Activated CD4-positive, CD25-positive, alpha-beta regulatory T cell treated with anti-CD3 and anti-CD28 coated beads, Interleukin-2, amount 50 U/mL, for 24 hours (primary cell): ENCODE data around the gene C16orf87.
"Not testable (repeated sequence)": the region's sequence is repeated elsewhere in the genome, so short reads cannot be mapped to it uniquely, and the experiment has no call there.

Source experiments
- ATAC-seq, 2 donors: fragments of 150-1000 bp; cut with Tn5 transposase; one replicate each; pipeline ENCODE4 v1.10.0; 2021; ENCODE audit warnings: mild to moderate bottlenecking in 1 of 2, moderate library complexity in 1 of 2

C16orf87 gene

DNA sequence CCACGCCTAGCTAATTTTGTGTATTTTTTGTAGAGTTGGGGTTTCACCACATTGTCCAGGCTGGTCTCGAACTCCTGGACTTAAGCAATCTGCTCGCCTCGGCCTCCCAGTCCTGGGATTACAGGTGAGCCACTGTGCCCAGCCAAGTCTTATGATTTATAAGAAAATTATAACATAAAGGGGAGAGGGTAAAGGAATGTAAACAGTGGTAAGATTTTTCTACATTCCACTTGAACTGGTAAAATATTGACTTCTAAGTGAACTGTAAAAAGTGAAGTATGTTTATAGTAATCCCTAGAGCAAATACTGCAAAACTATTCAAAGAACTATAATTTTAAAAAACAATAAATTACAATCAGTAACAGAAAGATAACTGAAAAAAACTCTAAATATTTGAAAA lies 33.5 kb downstream of the C16orf87 start:
- ATAC-seq = no peak

DNA sequence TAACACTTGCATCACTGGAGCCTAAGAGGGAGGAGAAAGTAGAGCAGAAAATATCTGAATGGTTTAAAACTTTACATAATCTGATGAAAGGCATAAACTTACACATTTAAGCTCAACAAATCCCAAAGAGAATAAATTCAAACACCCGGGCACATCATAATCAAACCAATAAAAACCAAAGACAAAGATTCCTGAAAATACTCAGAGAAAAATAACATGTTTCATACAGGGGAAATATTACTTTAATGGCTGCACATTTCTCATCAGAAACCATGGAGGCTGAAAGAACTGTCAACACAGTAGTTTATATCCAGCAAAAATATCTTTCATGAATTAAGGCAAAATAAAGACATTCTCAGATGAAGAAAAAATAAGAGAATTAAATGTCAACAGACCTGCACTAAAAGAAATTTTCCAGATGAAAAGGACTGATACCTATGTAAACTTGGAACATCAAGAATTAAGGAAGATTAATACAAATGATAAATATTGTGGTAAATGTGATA lies 34.2 kb downstream of the C16orf87 start:
- ATAC-seq = no peak

DNA sequence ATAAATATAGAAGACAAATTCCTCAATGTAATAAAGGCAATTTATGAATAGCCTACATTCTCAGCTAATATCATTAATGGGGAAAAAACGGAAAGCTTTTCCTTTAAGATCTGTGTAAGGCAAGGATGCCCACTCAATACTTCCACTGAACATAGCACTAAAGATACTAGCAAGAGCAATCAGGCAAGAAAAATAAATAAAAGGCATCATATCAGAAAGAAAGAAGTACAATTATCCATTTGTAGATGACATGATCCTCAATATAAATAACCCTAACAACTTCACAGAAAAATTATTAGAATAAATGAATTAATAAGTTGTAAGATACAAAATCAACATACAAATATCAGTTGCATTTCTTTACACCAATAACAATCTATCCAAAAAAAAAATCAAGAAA lies 37.1 kb downstream of the C16orf87 start:
- no peak for ATAC-seq

DNA sequence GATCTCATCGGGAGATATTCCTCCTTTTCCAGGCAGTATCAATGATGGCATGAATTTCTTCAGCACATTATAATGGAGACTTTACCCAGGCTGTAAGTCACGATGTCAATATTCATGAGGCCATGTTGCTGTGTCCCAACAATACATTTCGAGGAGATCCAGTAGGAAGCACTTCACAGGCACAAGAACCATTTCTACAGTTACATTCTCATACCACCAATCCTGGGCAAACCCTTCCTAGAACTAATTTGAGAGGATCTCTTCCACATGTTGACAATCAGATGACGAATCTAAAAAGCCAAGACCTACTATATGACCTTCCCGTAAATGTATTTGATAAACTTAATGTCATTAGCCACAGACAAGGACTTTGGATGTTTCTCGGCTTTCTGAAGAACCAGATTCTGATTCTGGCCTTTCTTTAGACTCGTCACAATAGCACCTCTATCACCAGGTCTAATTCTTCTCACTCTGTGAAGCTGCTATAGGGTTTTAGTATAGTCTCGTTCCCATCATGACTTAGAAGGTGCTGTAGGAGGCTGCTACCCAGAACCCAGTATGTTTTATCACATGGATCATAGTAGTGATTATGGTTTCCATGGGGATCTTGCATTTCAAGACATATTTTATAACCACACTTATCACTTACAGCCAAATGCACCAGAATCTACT lies 40.2 kb downstream of the C16orf87 start:
- ATAC-seq = no peak

DNA sequence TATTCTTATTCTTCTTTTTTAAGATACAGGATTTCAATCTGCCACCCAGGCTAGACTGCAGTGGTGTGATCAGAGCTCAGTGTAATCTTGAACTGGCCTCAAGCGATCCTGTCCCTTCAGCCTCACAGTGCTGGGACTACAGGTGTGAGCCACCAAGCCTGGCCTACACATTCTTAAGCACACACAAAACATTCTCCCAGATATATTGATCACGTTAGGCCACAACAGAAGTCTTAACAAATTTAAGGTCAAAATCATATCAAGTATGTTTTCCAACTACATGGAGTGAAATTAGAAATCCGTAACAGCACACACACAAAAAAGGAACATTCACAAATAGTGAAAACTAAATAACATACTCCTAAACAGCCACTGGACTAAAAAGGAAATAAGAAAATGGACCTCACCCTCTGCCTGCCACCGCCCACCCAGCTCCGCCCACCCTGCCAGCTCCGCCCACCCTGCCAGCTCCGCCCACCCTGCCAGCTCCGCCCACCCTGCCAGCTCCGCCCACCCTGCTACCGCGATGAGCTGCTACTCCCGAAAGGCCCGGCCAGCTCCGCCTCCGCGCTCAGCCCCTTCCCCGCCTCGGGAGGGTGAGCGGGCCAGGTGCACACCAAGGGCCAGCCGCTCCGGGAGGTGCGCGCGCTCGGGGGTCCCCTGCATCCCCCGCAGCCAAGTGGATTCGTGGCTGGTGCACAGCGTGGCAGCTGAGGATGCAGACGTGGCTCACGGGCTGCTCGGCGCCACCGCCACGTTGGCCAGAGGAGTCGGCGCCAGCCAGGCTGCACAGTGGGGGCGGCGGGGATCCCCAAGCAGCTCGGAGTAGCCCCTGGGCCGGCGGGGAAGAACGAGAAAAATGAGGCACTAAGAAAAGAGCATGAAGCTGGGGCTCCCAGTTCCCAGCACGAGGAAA lies 41.2 kb downstream of the C16orf87 start:
- peak; percentile 89 to 93 for ATAC-seq

DNA sequence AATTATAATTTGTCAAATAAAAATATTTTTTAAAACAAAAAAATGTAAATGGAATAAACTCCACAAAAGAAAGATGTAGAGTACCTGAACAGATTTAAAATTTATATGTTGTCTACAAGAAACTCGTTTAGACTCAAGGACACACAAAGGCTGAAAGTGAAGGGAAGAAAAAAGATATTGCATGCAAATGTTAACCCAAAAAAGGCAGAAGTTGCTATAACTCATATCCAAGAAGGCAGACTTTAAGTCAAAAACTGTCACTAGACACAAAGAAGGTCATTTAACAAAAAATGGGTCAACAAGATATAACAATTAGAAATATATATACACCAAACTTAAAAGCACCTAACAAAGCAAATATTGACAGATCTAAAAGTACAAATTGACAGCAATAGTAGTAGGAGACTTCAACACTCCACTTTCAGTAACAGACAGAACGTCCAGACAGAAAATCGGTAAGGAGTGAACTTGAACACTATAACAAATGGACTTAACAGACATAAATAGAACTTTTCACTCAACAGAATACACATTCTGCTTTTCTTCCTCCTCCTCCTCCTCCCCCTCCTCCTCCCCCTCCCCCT lies 42.0 kb downstream of the C16orf87 start:
- ATAC-seq = no peak

DNA sequence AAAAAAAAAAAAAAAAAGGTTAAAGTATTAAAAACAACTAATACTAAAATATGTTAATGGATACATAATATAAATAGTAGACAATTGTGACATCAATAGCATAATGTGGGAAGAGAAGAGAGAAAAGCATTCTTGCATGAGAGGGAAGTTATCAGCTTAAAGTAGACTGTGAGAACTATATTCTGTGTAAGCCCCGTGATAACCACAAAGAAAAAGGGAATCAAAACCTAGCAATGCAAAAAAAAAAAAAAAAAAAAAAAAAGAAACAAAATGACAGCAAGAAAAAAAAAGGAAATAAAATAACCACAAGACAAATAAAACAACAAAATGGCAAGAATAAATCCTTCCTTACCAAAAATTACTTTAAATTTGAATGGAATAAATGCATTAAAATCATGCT lies 43.1 kb downstream of the C16orf87 start:
- ATAC-seq = no peak

DNA sequence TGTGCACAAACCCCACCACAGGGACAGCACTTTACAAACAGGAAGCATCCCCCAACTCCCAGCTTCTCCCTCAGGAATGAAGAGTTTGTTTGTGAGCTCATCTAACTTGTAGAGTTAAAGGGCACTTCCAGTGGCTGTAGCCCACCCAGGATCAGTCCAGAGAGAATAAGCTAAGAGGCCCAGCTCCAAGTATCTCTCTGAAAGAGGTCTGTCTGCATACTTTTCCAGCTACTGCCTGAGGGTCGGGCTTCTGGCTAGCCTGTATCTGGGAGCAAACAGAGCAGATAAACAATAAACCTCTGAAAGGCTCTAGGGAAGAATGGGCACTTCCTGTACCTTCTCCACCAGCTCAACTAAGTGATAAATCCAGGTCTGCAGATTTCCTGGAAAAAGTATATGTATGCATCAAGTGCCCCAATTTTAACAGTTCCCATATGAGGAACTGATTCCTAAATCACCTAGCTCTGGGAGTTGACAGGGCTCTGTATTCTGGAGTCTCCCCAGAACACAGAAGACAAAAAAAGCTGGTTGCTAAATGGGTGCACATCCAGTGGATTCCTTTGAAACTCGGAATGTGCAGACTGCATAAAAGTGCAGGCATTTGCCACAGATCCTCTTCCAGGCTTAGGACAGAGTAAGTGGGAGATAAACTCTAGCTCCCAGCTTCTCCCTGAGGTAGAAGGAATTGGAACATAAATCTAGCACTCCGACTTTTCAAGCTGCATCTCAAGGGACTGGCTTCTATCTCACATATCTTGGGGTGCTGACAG lies 45.7 kb downstream of the C16orf87 start:
- no peak for ATAC-seq

DNA sequence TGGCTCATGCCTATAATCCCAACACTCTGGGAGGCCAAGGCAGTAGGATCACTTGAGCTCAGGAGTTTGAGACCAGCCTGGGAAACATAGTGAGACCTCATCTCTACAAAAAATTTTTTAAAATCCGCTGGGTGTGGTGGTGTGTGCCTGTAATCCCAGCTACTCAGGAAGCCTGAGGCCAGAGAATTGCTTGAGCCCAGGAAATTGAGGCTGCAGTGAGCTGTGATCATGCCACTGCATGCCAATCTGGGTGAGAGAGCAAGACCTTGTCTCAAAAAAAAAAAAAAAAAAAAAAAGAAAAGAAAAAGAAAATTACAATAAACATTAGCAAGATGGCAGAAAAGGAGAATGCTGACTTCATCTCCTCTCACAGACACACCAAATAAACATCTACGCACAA lies 46.4 kb downstream of the C16orf87 start:
- not testable (repeated sequence) for ATAC-seq

DNA sequence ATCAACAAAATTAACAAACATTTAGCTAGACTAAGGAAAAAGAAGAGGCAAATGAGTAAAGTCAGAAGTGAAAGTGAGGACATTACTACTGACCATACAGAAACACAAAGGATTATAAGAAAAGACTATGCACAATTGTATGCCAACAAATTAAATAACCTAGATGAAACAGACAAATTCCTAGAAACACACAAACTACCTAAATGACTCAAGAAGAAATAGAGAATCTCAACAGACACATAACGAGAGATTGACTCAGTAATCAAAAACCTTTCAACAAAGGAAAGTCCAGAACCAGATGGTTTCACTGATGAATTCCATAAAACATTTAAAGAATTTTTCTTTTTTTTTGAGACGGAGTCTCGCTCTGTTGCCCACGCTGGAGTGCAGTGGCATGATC lies 47.2 kb downstream of the C16orf87 start:
- ATAC-seq = peak in 1 of 2 donors; percentile 20

DNA sequence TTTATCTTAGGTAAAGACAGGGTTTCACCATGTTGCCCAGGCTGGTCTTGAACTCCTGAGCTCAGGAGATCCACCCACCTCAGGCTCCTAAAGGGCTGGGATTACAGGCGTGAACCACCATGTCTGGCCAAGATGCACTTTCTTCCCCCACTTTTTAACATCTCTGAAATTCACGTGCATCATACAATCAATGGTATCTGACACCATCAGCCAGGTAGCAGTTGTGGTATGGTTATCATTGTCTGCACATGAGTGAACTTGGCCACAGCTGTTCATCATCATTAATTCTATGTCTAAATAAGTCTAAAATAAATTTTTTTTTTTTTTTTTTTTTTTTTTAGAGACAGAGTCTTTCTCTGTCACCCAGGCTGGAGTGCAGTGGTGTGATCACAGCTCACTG lies 48.7 kb downstream of the C16orf87 start:
- ATAC-seq = no peak

DNA sequence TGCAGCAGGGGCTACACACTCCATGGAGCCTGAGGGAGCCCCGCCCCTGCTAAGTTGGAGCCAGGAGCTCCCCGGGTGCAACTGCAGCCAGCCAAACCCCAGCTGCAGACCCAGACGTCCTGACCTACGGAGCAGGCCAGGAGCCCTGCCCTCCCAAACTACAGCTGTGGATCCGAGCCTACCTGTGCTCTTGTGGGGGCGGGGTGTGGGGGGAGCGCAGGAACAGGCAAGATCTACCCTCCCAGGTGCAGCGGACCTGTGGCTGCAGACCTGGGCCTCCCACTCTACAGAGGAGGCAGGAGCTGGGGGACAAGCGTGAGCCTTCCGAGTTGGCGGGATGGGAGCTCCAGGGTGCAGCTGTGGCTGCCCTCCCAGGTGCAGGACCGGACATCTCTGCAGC lies 53.2 kb downstream of the C16orf87 start:
- no peak for ATAC-seq

DNA sequence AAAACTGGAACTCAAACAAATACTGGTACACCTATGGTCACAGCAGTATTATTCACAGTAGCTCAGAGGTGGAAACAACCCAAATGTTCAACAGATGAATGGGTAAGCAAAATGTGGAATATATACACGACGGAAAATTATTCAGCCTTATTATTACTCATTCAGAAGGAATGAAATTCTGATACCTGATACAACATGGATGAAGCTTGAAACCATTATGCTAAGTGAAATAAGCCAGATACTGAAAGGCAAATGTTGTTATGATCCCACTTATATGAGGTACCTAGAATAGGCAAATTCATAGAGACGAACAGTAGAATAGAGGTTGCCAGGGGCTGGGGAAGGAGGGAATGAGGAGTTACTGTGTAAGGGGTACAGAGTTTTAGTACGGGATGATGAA lies 55.8 kb downstream of the C16orf87 start:
- no peak for ATAC-seq

DNA sequence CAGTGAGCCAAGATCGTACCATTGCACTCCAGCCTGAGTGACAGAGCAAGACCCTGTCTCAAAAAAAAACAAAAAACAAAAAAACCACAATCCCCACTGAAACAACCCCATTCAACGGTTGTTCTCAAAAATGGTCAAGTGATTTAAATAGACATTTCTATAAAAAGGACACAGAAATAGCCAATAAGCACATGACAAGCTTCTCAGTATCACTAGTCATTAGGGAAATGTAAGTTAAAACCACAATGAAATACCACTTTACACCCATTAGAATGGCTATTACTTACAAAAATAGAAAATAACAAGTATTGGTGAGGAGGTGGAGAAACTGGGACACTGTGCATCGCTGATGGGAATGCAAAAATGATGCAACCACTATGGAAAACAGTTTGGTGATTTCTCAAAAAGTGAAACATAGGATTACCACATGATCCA lies 56.2 kb downstream of the C16orf87 start:
- ATAC-seq = no peak

DNA sequence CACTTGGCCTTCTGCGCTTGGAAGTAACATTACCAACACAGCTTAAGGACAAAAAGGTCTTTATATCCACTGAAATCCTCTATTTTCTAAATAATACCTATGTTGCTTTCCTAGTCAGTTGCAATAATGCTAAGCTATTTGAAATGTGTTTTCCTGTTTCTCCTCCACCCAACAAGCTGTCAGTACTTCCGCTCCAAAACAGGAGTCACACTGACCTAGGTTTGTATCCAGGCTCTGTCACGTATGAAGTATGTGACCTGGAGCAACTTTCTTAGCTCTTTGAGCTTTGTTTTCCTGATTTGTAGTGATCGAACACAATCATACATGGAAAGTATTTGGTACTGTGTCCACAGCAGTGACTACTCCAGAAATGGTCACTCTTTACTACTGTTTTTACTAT lies 58.5 kb downstream of the C16orf87 start:
- ATAC-seq = no peak

DNA sequence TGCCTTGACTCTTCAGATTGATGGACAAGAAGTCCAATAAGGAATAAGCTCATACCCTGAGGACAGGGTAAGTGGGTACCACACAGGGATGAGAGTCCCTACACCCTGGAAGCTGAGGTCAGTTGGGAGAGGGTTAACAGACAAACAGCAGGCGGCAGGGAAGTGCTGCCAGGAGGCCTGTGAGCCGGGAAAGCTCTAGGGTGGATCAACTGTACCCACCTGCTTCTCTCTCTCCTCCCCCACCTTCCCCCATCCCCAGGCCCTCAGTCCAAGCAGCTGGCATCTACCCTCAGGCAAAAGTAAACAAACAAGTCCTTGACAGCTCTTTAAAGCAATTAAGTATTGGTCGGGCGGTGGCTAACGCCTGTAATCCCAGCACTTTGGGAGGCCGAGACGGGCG lies 62.2 kb downstream of the C16orf87 start:
- no peak for ATAC-seq

DNA sequence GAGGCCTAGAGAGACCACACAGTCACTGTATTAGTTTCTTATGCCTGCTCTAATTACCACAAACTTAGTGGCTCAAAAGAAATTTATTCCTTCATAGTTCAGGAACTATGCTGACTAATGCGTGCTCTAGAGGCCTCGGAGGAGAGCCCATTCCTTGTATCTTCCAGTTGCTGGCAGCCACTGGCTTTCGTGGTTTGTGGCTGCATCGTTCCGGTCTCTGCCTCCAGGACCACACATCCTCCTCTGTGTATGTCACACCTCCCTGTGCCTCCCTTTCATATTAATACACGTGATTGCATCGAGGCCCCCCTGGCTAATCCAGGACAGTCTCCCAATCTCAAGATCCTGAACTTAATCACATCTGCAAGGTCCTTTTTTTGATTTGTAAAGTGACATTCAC lies 65.9 kb downstream of the C16orf87 start:
- no peak for ATAC-seq

DNA sequence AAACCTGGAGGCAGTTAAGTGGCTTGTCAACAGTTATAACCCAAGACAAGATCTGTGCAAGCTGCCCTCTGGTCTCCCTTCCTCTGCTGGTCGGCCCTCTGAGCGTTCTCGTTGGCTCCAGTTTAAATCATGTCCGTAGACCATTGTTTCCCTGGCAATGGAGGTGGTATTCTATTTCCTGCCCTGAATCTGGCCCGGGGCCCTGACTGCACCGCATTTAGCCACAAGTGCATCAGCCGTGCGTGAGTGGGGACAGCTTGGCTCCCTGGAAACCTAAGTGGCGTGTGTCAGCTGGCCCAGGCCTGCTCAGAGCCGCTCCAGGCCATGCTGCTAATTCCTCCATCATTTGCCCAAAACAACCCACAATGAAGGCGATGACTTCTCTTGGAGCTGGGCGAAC lies 67.8 kb downstream of the C16orf87 start:
- ATAC-seq = no peak

DNA sequence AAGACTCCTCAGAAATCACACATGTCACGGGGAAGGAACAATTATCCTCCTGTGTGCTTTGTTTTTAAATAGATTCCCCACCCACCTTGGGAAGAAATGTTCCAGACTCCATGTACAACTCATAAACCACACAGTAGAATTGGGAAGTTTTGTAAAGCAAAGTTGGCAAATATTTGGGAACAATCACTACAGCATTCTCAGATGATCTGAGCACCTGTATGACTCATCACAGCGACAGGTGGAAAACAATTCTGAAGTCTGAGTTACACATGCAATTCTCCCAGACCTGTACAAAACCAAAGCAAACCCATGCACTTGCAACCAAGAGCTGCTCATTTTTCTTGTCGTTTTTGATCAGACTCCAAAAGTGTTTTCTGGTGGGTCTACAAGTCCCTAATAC lies 68.4 kb downstream of the C16orf87 start:
- no peak for ATAC-seq

DNA sequence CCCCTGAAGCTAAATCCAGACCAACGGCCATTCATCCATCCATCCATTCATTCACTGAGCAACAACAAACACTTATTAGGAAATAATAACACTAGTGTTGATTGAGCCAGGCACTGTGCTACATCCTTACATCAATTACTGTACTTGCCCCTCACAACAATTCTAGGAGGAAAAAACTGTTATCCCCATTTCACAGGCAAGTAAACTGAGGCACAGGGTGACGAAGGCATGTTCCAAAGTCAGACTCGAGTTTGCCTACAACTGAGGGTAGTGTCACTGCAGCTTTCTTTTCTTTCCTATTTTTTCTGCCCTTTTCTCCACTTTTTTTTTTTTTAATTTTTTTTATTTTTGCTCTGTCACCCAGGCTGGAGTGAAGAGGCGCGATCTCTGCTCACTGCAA lies 71.7 kb downstream of the C16orf87 start:
- no peak for ATAC-seq

DNA sequence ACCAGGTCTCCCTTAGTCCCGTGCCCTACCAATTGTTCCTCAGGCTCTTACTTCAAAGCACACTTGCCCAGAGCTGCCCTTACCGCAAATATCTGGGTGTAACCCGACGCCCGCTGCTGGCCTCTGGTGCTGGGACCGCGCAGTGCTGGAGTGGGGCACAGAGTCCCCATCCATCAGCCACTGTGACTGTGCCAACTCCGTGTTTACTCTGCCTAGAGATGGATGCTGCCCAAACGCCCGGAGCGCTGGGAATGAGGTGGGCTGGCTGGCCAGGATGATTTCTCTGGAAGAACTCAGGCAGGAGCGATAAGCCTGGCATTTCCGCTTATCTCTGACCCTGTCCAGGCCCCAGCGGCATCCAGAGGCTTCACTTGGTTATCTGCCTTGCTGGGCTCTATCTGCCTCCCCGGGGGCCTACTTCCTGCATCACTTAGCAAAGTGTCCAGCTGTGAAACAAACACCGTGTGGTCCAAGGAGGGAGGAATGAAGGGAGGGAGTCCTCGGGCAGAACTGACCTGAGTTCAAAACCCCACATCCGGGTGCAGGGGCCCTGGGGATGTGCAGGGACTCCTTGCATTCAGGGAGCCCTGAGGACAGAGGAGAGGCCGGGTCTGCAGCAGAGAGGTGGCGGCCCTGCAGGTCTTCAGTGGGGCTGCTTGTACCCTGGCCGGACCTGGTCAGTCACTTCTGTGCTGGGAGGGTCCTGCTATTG lies 73.5 kb downstream of the C16orf87 start:
- ATAC-seq = no peak

DNA sequence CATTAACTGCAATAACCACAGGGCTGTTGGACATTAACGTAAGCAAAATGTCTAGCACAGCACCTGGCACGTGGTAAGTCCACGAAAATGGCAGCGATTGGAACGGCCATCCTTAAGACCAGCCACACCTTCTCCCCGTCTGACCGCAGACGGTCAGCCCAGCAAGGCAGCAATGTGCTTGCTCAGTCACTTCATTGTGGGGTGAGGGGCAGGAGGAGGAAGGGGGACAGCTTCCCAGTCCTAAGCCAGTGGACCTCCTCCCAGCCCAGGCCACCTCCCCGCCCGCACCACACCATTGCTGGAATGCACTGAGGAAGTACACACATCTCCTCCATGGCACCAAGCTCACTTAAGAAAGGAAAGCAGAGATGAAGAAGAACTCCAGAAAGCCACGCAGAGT lies 74.2 kb downstream of the C16orf87 start:
- ATAC-seq = no peak
